Uterus (tissue), 2 donors: ENCODE measurements around the gene POLE.

Experiments used
- POLR2A ChIP-seq, 2 donors: fragments of 450-650 bp; IDR thresholded peaks; one replicate each; pipeline ENCODE4 v1.6.1; 2016; ENCODE audit warnings: antibody characterized with exemption in 2 of 2, mild to moderate bottlenecking in 1 of 2, moderate library complexity in 1 of 2
- TF ChIP-seq, protein P1 (sequence below), 4 experiments: fragments of 200-600 bp in 2 of 4; fragments of 450-650 bp in 2 of 4; sonication (generic) in 2 of 4; IDR thresholded peaks; one replicate each; pipeline ENCODE4 v1.5.1; 2016 to 2019; ENCODE audit warnings: antibody characterized with exemption in 4 of 4, mild to moderate bottlenecking in 2 of 4, moderate library complexity in 1 of 4

DNA sequence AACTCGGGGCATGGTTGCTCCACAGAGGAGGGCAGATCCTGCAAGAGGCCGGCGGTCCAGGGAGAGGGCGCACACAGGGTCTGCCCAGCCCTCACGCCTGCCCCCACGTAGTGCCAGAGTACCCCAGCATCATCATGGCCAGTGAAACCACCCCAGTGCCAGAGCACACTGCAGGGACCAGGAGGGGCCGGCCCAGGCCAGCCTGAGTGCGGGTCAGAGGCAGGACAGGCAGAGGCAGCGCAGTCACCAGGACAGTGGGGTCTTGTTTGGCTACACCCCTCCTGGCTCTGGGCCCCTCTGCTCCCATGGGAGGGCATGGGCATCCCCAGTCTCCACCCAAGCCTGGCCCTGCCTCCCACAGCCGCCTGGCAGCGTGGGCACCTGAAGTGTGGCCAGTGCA is 111.5 kb downstream of the POLE start:
- TF ChIP-seq, protein P1, sequence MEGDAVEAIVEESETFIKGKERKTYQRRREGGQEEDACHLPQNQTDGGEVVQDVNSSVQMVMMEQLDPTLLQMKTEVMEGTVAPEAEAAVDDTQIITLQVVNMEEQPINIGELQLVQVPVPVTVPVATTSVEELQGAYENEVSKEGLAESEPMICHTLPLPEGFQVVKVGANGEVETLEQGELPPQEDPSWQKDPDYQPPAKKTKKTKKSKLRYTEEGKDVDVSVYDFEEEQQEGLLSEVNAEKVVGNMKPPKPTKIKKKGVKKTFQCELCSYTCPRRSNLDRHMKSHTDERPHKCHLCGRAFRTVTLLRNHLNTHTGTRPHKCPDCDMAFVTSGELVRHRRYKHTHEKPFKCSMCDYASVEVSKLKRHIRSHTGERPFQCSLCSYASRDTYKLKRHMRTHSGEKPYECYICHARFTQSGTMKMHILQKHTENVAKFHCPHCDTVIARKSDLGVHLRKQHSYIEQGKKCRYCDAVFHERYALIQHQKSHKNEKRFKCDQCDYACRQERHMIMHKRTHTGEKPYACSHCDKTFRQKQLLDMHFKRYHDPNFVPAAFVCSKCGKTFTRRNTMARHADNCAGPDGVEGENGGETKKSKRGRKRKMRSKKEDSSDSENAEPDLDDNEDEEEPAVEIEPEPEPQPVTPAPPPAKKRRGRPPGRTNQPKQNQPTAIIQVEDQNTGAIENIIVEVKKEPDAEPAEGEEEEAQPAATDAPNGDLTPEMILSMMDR (IDR thresholded peaks at IDR 0.05), result no peak
- no peak for TF ChIP-seq POLR2A (IDR thresholded peaks at IDR 0.05)
